Endothelial cell of umbilical vein (primary cell): Measurements from ENCODE around the gene BRF1.

Experiments used
- CTCF ChIP-seq, 2 donors: IDR thresholded peaks; 1 replicate in 1 of 2; 2 replicates in 1 of 2; pipeline ENCODE4 v1.5.1; 2011; ENCODE audit warnings: low read length in 2 of 2, mild to moderate bottlenecking in 2 of 2, moderate library complexity in 2 of 2, control low read depth in 1 of 2, inconsistent platforms in 1 of 2, low read depth in 1 of 2; ENCODE audit not compliant: insufficient read depth in 1 of 2; ENCODE audit errors: extremely low read depth in 1 of 2
- EZH2 ChIP-seq: IDR thresholded peaks from 2 replicates; pipeline ENCODE4 v1.6.1; 2012; ENCODE audit warnings: borderline replicate concordance, low read depth, mild to moderate bottlenecking, moderate library complexity, low read length, inconsistent platforms; ENCODE audit not compliant: severe bottlenecking
- MYC ChIP-seq: IDR thresholded peaks from one replicate; pipeline ENCODE4 v1.6.1; 2011; ENCODE audit warnings: mild to moderate bottlenecking, low read depth, low read length
- POLR2A ChIP-seq: IDR thresholded peaks from 2 replicates; pipeline ENCODE4 v1.6.1; 2012; ENCODE audit warnings: low read depth, mild to moderate bottlenecking, control low read depth, low read length
- TF ChIP-seq, protein P1 (sequence below): IDR thresholded peaks from 2 replicates; pipeline ENCODE4 v1.6.1; 2011; ENCODE audit not compliant: insufficient read depth, insufficient read length

- TF ChIP-seq POLR2A (no peak), CTCF (IDR thresholded peaks at IDR 0.05; ENCODE audit: extremely low read depth in 1 of 2, insufficient read depth in 1 of 2, low read depth in 1 of 2, low read length in 2 of 2) (no peak), EZH2 (no peak), MYC (no peak)
- TF ChIP-seq, protein P1, sequence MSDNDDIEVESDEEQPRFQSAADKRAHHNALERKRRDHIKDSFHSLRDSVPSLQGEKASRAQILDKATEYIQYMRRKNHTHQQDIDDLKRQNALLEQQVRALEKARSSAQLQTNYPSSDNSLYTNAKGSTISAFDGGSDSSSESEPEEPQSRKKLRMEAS, result no peak
Measured at GRCh38 chr14:105160776-105161175, 140.0 kb downstream of the BRF1 start.
